K562 (cell line): ENCODE results near the gene PLEKHA7. TPM values are rescaled to one million over a fixed set of nuclear protein-coding genes. Genes with fewer than 3 reads are reported as not detected.

Experiments used
- ATAC-seq: fragments of 200-7000 bp; cut with Tn5 transposase; 3 replicates; pipeline ENCODE4 v1.9.1; 2020; ENCODE audit warnings: moderate library complexity
- BruUV-seq: library from RNA; stranded (reverse); fragments of 400-500 nt; replicated peaks from 2 replicates; lab custom pipeline; 2021; lab: Mats Ljungman, UMichigan
- CTCF ChIA-PET: fragments of 300-600 bp; formaldehyde crosslinking; extraction: SDS; loops from one replicate; lab custom pipeline; 2021; ENCODE audit warnings: low intra/inter-chr PET ratio; lab: Yijun Ruan, JAX
- POLR2A ChIA-PET: fragments of 300-600, 350-650 bp; sonication (Branson Sonifier 250); formaldehyde crosslinking; extraction: SDS; loops from one replicate; lab custom pipeline; 2021; ENCODE audit warnings: antibody characterized with exemption, inconsistent platforms; lab: Yijun Ruan, JAX
- DNase-seq, 4 experiments: peaks; one replicate each; pipeline versions ENCODE4 v3.0.0 to v3.0.0-alpha.2; 2011 to 2018; ENCODE audit warnings: low spot score in 3 of 4, mixed read lengths in 3 of 4; ENCODE audit errors: extremely low read depth in 1 of 4
- FAIRE-seq: peaks from 2 replicates; lab custom pipeline; 2011; peaks lifted over from hg19 to GRCh38; lab: Jason Lieb, UNC
- H2AFZ ChIP-seq: 2 replicates; pipeline ENCODE4 v1.6.0; 2011; ENCODE audit warnings: low read depth, low read length, control low read depth, inconsistent platforms
- H3K27ac ChIP-seq: fragments of 200-600 bp; 3 replicates; pipeline ENCODE4 v1.8.0; 2011; ENCODE audit warnings: low read depth, mild to moderate bottlenecking, control low read depth, inconsistent platforms, low read length, moderate library complexity, mixed read lengths; ENCODE audit errors: extremely low read depth
- H3K27me3 ChIP-seq, 2 experiments: fragments of 300-600 bp in 1 of 2; 2 replicates in 1 of 2; 3 replicates in 1 of 2; pipeline versions ENCODE4 v1.6.0 to v1.8.0; 2011; ENCODE audit warnings: inconsistent platforms in 2 of 2, low read length in 2 of 2, mild to moderate bottlenecking in 1 of 2, mixed read lengths in 1 of 2, moderate library complexity in 1 of 2; ENCODE audit not compliant: control insufficient read depth in 2 of 2, insufficient read depth in 2 of 2
- H3K36me3 ChIP-seq: fragments of 300-600 bp; 3 replicates; pipeline ENCODE4 v1.8.0; 2011; ENCODE audit warnings: mild to moderate bottlenecking, low read length, inconsistent platforms; ENCODE audit not compliant: control insufficient read depth, insufficient read depth
- H3K4me1 ChIP-seq, 2 experiments: fragments of 200-600 bp in 1 of 2; replicated peaks in 1 of 2; 2 replicates in 1 of 2; 3 replicates in 1 of 2; pipeline versions ENCODE4 v1.5.1 to v1.8.0; 2011; ENCODE audit warnings: inconsistent platforms in 2 of 2, low read length in 2 of 2, mild to moderate bottlenecking in 1 of 2, mixed read lengths in 1 of 2, moderate library complexity in 1 of 2; ENCODE audit not compliant: control insufficient read depth in 2 of 2, insufficient read depth in 2 of 2
- H3K4me2 ChIP-seq: 2 replicates; pipeline ENCODE4 v1.6.1; 2011; ENCODE audit warnings: low read length, control low read depth, inconsistent platforms, mixed read lengths; ENCODE audit not compliant: insufficient read depth
- H3K4me3 ChIP-seq: fragments of 200-600 bp; sonication (generic), shearing (Covaris generic); 2 replicates; pipeline ENCODE4 v1.5.1; 2016; ENCODE audit warnings: control low read depth, inconsistent platforms
- H3K79me2 ChIP-seq: fragments of 200-600 bp; 3 replicates; pipeline ENCODE4 v1.8.0; 2011; ENCODE audit warnings: low read length, inconsistent platforms; ENCODE audit not compliant: control insufficient read depth, insufficient read depth
- H3K9ac ChIP-seq, 2 experiments: 2 replicates each; pipeline versions ENCODE4 v1.6.0 to v1.6.1; 2011; ENCODE audit warnings: low read depth in 2 of 2, low read length in 2 of 2, control low read depth in 1 of 2, inconsistent platforms in 1 of 2, mild to moderate bottlenecking in 1 of 2, mixed read lengths in 1 of 2; ENCODE audit not compliant: insufficient read depth in 1 of 2
- H3K9me1 ChIP-seq: one replicate; pipeline ENCODE4 v1.6.0; 2011; ENCODE audit warnings: inconsistent platforms, mild to moderate bottlenecking, low read length, moderate library complexity; ENCODE audit not compliant: control insufficient read depth, insufficient read depth
- H3K9me3 ChIP-seq: replicated peaks from 2 replicates; pipeline ENCODE4 v1.5.1; 2011; ENCODE audit warnings: low read depth, low read length, inconsistent platforms; ENCODE audit not compliant: control insufficient read depth, insufficient read depth
- H4K20me1 ChIP-seq: replicated peaks from 2 replicates; pipeline ENCODE4 v1.6.1; 2011; ENCODE audit warnings: low read length, inconsistent platforms, mixed read lengths; ENCODE audit not compliant: control insufficient read depth, insufficient read depth
- BCLAF1 ChIP-seq, 2 experiments: fragments of 450-650 bp in 1 of 2; IDR thresholded peaks; 2 replicates each; pipeline ENCODE4 v1.6.1; 2011 to 2017; ENCODE audit warnings: low read depth in 2 of 2, antibody characterized with exemption in 1 of 2, borderline replicate concordance in 1 of 2, low read length in 1 of 2, mild to moderate bottlenecking in 1 of 2, mixed read lengths in 1 of 2; ENCODE audit not compliant: control insufficient read depth in 1 of 2
- CAMTA2 ChIP-seq: fragments of 250-450 bp; sonication (Bioruptor Pico); conservative IDR thresholded peaks from 2 replicates; pipeline ENCODE4 v1.5.1; 2022
- CEBPZ ChIP-seq: fragments of 150-350 bp; IDR thresholded peaks from 2 replicates; pipeline ENCODE4 v1.6.1; 2014; ENCODE audit warnings: low read depth, mild to moderate bottlenecking, low read length, borderline replicate concordance
- CHD1 ChIP-seq: fragments of 200-600 bp; sonication (generic); IDR thresholded peaks from one replicate; pipeline ENCODE4 v1.6.1; 2012; ENCODE audit warnings: mild to moderate bottlenecking, moderate library complexity, low read length, inconsistent platforms
- MXI1 ChIP-seq: IDR thresholded peaks from 2 replicates; pipeline ENCODE4 v1.6.1; 2011; ENCODE audit warnings: low read depth, mild to moderate bottlenecking, improper control_type of control experiment, low read length
- NFATC3 ChIP-seq: fragments of 450-650 bp; IDR thresholded peaks from 2 replicates; pipeline ENCODE4 v1.6.1; 2017; ENCODE audit warnings: mild to moderate bottlenecking
- NR1H2 ChIP-seq: sonication (generic); formaldehyde crosslinking; IDR thresholded peaks from 2 replicates; pipeline ENCODE4 v1.4.0; 2020; ENCODE audit warnings: mild to moderate bottlenecking, missing genetic modification reagents
- RBM14 ChIP-seq: fragments of 200-400 bp; formaldehyde crosslinking; IDR thresholded peaks from 2 replicates; pipeline ENCODE4 v1.6.1; 2018; ENCODE audit warnings: low read depth, mild to moderate bottlenecking, low read length, moderate library complexity, borderline replicate concordance; ENCODE audit not compliant: insufficient read depth
- SMAD1 ChIP-seq: fragments of 150-350 bp; IDR thresholded peaks from 2 replicates; pipeline ENCODE4 v1.6.1; 2014; ENCODE audit warnings: low read length, low read depth; ENCODE audit not compliant: partially characterized antibody
- STAG1 ChIP-seq: sonication (generic); formaldehyde crosslinking; IDR thresholded peaks from 2 replicates; pipeline ENCODE4 v1.5.0; 2020; ENCODE audit warnings: missing genetic modification reagents, borderline replicate concordance
- ZFP1 ChIP-seq: fragments of 450-650 bp; formaldehyde crosslinking; IDR thresholded peaks from 2 replicates; pipeline ENCODE4 v1.4.0; 2020; ENCODE audit warnings: mild to moderate bottlenecking, mixed read lengths
- ZNF445 ChIP-seq: fragments of 250-450 bp; sonication (Bioruptor Pico); IDR thresholded peaks from 2 replicates; pipeline ENCODE4 v1.4.0; 2020; ENCODE audit warnings: low read depth, mild to moderate bottlenecking, moderate library complexity
- ZNF584 ChIP-seq: fragments of 200-800 bp; sonication (Bioruptor generic); IDR thresholded peaks from 2 replicates; pipeline ENCODE4 v1.6.1; 2016; ENCODE audit warnings: low read depth, mild to moderate bottlenecking, missing genetic modification characterization, missing compliant biosample characterization
- WGBS: fragments of 100-300 bp; shearing (Covaris generic); methylation state at CpG from one replicate; pipeline ENCODE4 v1.1.6; 2016; ENCODE audit warnings: low coverage, mixed read lengths; ENCODE audit not compliant: insufficient coverage; ENCODE audit errors: missing lambda C conversion rate; 5-methylcytosine and 5-hydroxymethylcytosine counted together
- in situ Hi-C: fragments of 300-500 bp; cut with MboI; formaldehyde crosslinking; loops from 4 replicates; pipeline ENCODE4 v1.15.0; 2018; ENCODE audit warnings: inconsistent platforms, mixed read lengths
- intact Hi-C: fragments of 100-400 bp; cut with micrococcal nuclease; formaldehyde crosslinking; loops from 2 replicates; pipeline ENCODE4 v1.14.2; 2022
- polyA plus RNA-seq, 8 experiments: library from polyadenylated mRNA; depleted of rRNA in 4 of 8; stranded (reverse) in 5 of 8; unstranded in 3 of 8; fragments of >200 nt; fragmentation: Nextera tagmentation in 2 of 8; fragmentation: Illumina TruSeq in 1 of 8; extraction: Ambion mirVana in 2 of 8; extraction: Trizol in 1 of 8; gene quantifications; 2 replicates each; pipeline versions ENCODE4 v1.2.1 to v1.2.3, GENCODE V29; 2011 to 2014; ENCODE audit warnings: inconsistent platforms in 1 of 8, missing spikeins in 1 of 8
- total RNA-seq, 7 experiments: library from RNA; depleted of rRNA in 6 of 7; stranded (reverse); fragments of >200 nt in 6 of 7; fragmentation: Illumina TruSeq in 2 of 7; extraction: Trizol in 2 of 7; gene quantifications; 2 replicates each; pipeline versions ENCODE4 v1.2.1 to v1.2.3, GENCODE V29; 2011 to 2021; ENCODE audit warnings: low replicate concordance in 1 of 7
- TF ChIP-seq, protein P1 (sequence below), 3 experiments: IDR thresholded peaks in 2 of 3; conservative IDR thresholded peaks in 1 of 3; 2 replicates each; pipeline ENCODE4 v1.5.1; 2011 to 2012; ENCODE audit warnings: low read length in 3 of 3, mild to moderate bottlenecking in 3 of 3, control low read depth in 2 of 3, improper control_type of control experiment in 1 of 3, inconsistent platforms in 1 of 3, low read depth in 1 of 3, mixed read lengths in 1 of 3, moderate library complexity in 1 of 3; ENCODE audit not compliant: insufficient read depth in 2 of 3

The PLEKHA7 gene
- total and polyA plus RNA-seq, 9 of the 15 experiments (the other 6 are each of a cell fraction or from before 2014, with no cell fraction given), result 0.06 to 0.77 (median 0.20) TPM; not detected in 1

GRCh38 chr11:17015627-17016126, 1.5 kb upstream of the PLEKHA7 start:
- no peaks in the 10 kb centered on the region for H3K9me1 ChIP-seq
- H3K79me2 ChIP-seq, result no peaks in the 10 kb centered on the region
- H3K9ac ChIP-seq, result no peak overlapping the region
- ATAC-seq (no peak), FAIRE-seq (no peak), DNase-seq (no peak)
- H3K4me3 ChIP-seq, result no peak overlapping the region
- H3K36me3 ChIP-seq, result no peaks in the 10 kb centered on the region
- intact Hi-C loops (no loop called here), in situ Hi-C loops (no loop called here)
- no TSS peak for BruUV-seq
- H3K27ac ChIP-seq, result no peak overlapping the region
- no peak overlapping the region for H2AFZ ChIP-seq
- H3K4me2 ChIP-seq, result no peak overlapping the region
- H3K27me3 ChIP-seq, result peaks cover 20 to 45% of the 10 kb centered on the region in 2 experiments
- POLR2A ChIA-PET, result interaction anchor here (2.6 kb wide), 1 partner anchor 60 kb away, joined by 7 read pairs; no protein-coding TSS in a partner anchor
- WGBS, result 17% methylated on average over 12 of the region's 16 CpGs
- peaks cover 0 to 16% of the 10 kb centered on the region in 2 experiments; a peak in 2 of 5 replicates for H3K4me1 ChIP-seq
- CTCF ChIA-PET, result no interaction called here
- no peaks in the 10 kb centered on the region for H4K20me1 ChIP-seq
- H3K9me3 ChIP-seq, result no peaks in the 10 kb centered on the region
- TF ChIP-seq ZNF445 (CRISPR knock-in tag), result no peak
- TF ChIP-seq RBM14, result no peak
- no peak for TF ChIP-seq CHD1
- no peak for TF ChIP-seq STAG1 (CRISPR knock-in tag)
- no peak for TF ChIP-seq ZFP1 (CRISPR knock-in tag)
- no peak for TF ChIP-seq NFATC3
- TF ChIP-seq BCLAF1 (IDR thresholded peaks at IDR 0.05; ENCODE audit: borderline replicate concordance in 1 of 2, control insufficient read depth in 1 of 2, low read depth in 2 of 2, low read length in 1 of 2), result no peak
- TF ChIP-seq CEBPZ, result no peak
- TF ChIP-seq SMAD1, result no peak
- no peak for TF ChIP-seq CAMTA2 (CRISPR knock-in tag)
- no peak for TF ChIP-seq MXI1
- no peak for TF ChIP-seq ZNF584 (CRISPR knock-in tag)
- TF ChIP-seq, protein P1, sequence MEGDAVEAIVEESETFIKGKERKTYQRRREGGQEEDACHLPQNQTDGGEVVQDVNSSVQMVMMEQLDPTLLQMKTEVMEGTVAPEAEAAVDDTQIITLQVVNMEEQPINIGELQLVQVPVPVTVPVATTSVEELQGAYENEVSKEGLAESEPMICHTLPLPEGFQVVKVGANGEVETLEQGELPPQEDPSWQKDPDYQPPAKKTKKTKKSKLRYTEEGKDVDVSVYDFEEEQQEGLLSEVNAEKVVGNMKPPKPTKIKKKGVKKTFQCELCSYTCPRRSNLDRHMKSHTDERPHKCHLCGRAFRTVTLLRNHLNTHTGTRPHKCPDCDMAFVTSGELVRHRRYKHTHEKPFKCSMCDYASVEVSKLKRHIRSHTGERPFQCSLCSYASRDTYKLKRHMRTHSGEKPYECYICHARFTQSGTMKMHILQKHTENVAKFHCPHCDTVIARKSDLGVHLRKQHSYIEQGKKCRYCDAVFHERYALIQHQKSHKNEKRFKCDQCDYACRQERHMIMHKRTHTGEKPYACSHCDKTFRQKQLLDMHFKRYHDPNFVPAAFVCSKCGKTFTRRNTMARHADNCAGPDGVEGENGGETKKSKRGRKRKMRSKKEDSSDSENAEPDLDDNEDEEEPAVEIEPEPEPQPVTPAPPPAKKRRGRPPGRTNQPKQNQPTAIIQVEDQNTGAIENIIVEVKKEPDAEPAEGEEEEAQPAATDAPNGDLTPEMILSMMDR (IDR thresholded peaks at IDR 0.05 in 2 of 3, conservative IDR thresholded peaks at IDR 0.05 in 1 of 3; ENCODE audit: insufficient read depth in 2 of 3, low read depth in 1 of 3, low read length in 3 of 3), result no peak
- no peak for TF ChIP-seq NR1H2 (CRISPR knock-in tag)
